GM21825 (cell line): Measurements from ENCODE around the gene CDH13.

Experiments
- ATAC-seq: cut with Tn5 transposase; IDR thresholded peaks from one replicate; pipeline ENCODE4 v1.9.1; 2021; ENCODE audit warnings: mild to moderate bottlenecking, moderate library complexity; ENCODE audit not compliant: unreplicated experiment

The CDH13 gene

DNA sequence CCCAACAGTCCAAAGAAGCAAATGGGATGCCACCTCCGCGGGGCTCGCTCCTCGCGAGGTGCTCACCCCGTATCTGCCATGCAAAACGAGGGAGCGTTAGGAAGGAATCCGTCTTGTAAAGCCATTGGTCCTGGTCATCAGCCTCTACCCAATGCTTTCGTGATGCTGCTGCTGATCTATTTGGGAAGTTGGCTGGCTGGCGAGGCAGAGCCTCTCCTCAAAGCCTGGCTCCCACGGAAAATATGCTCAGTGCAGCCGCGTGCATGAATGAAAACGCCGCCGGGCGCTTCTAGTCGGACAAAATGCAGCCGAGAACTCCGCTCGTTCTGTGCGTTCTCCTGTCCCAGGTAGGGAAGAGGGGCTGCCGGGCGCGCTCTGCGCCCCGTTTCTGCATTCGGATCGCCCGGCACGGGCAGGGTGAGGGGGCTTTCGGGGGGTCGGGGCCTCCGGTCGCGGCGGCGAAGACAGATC lies at the start of gene CDH13:
CDH13 (plus strand) TSS at position 179 of the 471 bp plus-strand sequence.
- no peak for ATAC-seq

DNA sequence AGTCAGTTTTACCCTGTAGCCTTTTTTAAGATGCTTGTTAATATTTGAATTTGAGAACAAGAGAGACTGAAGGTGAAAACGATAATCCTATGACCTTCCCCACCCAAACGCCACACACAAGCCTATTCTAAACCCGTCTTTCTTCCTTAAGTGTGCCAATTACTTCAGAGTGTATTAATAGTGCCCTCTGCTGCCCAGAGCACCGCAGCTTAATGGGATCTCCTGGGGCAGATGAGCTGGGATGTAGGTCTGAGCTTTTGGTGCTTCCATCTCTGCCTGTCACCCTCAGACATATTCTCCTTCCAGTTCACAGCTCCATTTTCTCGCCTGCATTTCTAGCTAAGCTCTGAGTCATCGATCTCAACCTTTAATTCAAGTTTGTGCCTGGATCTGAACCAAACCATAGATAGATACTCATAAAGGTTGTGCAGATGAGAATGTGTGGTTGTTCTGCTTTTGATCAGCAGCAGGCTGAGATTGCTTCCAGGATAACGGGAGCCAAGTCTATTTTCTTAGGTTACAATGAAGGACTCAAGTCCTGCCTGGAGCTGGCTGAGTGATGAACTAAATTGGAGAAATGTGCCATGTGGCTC lies 46.4 kb upstream of the CDH13 start:
- ATAC-seq: no peak

DNA sequence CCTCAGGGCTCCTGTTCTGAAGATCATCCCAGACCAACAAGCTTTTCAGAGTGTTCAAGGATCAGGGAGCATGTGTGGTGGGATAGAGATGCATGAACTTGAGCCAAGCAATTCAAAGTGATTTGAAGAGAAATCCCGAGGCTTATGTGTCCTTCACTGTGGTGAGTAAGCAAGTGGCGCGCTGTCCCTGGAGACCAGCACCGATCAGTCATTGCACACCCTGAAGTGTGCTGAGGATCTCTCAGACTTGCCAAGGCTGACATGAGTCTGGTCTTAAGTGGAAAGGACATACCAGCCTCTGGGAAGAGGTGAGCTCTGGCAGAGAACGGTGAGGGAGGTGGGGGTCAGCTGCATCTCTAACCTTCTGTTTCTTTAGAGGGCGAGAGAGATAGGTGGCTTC lies 43.8 kb upstream of the CDH13 start:
- no peak for ATAC-seq

DNA sequence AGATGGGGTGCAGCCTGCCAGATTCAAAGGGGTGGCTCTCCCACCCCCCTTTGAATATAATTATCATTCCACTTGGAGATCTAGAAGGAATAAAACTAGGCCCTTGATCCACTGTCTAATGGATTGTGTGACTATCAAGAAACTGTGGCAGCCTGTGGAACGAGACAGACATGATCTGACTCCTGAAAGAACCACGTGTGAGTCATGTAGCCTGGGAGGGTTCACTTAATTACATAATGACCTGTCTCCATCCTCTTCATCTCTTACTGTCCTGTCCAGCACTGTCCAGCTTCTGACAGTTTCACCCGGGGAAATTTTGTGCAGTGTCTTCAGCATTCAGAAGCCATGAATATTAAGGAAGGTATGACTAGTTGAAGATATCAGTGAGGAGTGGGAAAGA lies 43.3 kb upstream of the CDH13 start:
- ATAC-seq: no peak

DNA sequence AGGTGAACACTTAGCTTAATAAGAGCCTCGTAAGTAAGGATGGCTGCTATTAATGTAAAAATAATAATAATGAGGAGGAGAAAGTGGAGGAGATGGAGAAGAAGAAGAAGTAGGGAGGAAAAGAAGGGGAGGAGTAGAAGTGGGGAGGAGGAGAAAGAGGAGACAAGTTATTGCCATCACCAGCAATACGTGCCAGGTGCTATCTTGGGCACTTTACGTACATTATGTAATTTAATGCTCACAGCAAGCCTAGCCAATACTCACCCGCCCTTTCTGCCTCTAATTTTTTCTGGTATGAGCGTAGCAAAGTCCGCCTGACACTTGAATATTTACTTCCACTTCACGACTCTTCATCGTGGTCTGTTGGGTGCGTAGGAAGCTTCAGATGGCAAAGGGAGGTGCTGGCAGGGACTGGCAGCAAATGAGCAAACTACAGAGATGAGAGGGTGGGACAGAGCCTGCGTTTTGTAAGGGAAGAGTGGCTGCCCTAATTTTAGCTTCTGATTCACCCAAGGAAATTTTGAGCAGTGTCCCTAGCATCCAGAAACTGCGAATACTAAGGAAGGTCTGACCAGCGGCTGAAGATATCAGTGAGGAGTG lies 42.1 kb upstream of the CDH13 start:
- no peak for ATAC-seq

DNA sequence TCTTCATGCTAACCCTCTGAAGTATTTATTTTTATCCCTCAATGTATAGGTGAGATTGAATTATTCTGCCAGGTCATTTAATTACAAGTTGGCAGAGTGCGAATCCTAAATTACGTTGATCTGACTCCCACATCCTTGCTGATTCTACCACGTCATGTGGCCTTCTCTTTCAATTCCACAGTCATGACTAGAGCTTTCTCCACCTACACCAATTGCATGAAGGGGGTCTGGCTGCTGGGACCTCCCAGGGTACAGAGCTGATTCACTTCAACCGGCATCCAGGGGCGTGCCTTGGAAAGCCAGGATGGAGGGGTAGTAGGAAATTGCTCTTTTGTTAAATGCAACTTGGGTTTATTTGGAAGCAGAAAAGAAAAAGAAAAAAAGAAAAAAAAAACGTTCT lies 41.1 kb upstream of the CDH13 start:
- ATAC-seq: no peak

DNA sequence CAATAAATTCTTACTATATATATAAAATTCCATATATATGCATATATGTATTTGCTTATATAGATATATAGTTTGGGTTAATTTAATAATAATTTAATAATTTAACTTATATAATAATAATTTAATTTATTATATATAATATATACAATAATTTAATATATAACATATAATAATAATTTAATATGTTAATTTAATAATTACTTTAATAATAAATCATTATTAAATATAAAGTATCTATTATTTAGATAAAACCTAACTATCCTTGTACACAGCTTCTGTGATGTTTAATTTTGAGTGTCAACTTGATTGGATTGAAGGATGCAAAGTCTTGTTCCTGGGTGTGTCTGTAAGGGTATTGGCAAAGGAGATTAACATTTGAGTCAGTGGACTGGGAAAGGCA lies 40.6 kb upstream of the CDH13 start:
- ATAC-seq: no peak

DNA sequence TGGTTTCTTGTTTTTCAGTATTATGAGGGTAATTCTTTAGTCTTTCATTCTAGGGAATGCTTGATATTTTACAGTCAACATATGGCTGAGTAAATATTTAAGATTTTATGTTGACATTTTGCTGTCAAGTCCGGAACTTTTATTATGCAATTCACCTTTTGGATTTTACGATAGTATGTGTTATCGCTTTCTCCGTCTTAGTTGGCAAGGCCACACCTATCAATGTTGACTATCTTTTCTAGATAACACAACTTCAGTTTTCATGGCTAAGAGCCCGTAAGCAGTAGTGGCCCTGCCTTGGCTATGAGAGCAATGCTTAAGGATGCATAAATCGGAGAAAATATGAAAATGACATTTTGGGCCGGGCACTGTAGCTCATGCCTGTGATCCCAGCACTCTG lies 39.5 kb upstream of the CDH13 start:
- no peak for ATAC-seq

DNA sequence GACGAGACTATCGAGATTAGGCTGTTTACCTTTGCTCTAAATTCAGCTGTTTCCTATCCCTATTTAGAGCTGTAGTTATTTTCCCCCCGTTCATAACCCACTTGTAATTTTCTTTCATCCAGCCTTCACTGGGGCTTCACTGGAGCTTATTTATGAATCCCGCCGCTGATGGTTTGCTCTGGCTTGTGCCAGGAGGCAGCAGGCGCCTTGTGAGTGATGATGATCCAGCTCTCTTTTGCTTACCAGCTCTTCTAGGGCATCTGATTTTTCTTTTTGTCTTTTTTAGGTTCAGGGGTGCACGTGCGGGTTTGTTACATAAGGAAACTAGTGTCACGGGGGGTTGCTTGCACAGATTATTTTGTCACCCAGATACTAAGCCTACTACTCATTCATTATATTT lies 37.4 kb upstream of the CDH13 start:
- no peak for ATAC-seq

DNA sequence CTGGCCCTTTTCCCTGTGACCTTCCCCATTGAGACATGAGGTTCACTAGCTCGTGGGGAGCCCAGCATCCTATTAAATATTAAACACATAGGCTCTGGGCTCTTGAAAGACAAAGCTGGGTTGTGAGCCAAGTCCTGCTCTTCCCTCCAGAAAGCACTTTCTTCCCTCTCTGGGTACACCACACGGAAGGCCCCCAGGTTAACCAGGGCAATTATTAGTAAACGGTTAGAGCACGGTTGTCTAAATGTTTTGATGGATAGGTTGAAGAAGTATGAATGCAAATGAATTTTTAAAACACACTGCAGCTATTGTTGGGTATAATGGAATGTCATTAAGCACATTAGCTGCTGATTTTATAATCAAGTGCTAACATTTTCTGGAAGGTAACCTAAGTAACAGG lies 32.7 kb upstream of the CDH13 start:
- ATAC-seq: no peak

DNA sequence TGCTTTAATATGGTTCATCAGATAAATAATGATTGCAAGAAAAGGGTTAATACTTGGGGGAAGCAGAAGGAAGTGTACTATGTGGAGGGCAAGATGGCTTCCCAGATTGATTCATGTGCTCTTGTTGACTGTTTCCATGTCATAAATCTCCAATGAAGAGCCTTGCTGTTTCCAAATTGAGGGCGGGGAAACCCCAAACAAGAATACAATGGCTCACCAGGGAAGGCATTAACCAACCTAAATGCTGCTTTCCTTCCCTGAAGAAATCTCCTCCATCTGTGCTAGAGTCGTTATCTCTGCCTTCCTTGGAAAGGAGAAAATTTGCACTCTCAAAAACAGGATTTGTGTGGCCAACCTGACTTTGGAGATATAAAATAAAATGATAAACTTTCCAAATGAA lies 28.0 kb upstream of the CDH13 start:
- ATAC-seq: no peak

DNA sequence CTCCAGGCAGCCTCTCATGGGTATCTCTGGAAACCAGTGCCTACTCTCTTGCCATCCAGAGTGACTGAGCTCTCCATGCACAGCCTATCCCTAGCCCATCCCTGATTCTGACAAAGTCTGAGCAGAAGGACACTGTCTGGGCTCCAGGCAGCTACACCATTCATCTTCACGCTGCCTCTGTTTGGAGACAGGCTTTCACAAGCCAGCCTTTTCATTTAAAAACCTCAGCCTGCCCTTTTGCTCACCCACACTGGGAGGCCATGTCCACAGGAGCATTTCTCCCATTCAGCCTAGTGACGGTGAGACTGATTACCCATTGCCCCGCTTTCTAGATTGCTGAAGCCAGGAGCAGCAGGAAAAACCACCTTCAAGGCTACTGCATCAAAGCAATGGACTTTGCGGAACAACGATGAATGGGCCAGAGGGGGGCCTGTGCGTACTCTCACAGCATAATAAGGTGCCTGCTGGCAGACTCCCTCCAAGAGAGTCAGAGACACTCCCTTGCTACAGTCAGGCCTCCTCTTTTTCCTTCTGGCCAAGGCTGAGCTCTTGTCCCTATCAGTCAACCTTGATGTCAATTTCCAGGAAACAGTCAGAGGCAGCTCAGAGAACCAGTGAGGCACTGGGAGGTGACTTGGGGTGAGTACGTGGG lies 24.7 kb upstream of the CDH13 start:
- no peak for ATAC-seq

DNA sequence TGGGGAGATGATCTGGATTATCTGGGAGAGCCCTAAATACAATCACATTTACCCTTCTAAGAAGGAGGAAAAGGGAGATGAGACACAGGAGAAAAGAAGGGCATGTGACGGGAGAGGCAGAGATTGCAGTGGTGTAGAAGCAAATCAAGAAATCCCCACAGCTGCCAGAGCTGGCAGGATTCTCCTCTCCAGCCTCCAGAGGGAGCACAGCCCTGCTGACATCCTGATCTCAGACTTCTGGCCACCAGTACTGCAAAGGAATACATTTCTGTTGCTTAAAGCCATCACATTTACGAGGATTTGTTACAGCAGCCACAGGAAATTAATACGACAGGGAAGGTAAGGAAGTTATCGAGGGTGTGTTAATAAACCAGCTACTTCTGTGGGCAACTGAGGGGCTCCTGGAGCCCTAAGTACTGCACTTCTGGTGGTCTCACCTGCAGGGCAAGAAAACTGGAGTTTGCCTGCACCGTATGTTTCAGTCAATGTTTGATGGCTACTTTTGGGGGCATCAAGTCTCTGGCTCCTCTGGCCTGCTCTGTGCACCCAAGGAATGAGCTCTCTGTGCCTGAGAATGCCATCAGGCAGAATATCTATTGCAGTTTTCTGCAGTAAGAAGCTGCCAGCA lies 22.9 kb upstream of the CDH13 start:
- ATAC-seq: no peak

DNA sequence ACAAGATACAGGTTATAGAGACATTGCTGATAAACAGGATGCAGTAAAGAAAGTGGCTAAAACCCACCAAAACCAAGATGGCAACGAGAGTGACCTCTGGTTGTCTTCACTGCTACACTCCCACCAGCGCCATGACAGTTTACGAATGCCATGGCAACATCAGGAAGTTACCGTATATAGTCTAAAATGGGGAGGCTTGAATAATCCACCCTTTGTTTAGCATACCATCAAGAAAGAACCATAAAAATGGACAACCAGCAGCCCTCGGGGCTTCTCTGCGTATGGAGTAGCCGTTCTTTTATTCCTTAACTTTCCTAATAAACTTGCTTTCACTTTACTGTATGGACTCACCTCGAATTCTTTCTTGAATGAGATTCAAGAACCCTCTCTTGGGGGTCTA lies 21.7 kb upstream of the CDH13 start:
- ATAC-seq: no peak

DNA sequence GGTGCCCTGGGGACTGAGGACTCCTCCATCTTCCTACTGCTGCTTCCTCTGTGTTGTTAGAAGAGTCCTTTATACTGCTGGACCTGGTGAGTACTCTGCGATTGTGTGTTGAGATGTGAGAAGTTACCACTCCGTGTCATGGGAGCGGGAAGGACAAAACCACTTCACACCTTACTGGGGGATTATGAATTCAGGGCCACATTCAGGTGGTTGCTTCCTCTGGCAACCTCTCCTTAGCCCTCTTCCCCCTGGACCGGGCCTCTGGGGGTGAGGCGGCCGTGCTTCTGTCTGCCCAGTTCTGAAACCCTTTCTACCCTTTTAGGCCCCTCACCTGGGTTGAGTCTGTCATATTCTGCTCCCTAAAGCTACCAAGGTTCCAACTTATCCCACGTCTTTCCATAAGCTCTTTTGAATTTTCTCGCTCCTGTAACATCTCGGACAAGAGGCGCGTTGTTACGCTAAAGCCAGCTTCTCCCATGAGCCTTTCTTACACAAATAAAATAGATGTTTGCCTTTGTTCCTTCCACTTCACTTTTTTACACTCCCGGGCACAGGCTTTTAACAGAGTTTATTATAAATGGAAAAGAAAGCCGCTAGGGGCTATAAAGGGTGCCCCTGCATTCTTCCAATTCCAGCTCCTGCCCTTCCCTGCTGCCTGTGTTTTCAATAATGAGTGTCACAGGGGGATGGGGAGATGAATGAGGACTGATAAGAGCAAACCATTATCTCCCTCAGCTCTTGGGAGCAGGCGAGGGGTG lies 20.7 kb upstream of the CDH13 start:
- ATAC-seq: no peak

DNA sequence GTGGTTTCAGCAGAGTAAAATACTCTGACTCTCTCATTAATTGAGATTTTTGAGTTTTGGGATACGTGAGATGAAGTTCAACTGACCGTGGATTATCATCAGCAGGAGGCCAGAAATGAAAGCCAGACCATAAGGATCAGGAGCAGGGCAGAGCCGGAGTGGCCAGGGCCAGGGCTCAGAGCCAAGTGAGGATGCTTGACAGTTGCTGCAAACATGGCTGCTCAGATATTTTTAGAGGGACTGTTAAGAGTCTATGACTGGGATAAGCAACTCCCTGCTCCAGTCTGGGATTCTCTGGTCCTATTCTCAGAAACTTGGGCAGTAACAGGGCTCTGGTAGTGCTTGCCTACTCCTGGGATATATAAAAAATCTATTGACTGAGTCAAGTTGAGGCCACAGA lies 17.6 kb upstream of the CDH13 start:
- ATAC-seq: no peak

DNA sequence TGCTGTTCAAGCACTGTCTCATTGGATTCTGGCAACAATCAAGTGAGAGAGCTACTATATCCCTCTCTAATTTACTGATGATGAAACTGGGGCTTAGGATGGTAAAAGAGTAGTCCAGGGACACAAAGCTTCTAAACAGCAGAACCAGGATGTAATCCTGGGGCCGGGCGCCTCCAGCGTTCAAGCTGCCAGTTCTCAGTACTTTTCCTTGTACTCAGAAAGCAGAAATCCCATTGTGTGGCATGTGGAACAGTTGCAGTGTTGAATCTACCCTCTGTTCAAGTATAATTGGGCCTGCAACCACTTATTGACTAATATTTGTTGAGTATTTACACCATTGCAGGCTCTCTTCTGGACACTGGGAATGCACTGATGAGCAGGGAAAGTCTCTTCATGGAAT lies 14.5 kb upstream of the CDH13 start:
- no peak for ATAC-seq

DNA sequence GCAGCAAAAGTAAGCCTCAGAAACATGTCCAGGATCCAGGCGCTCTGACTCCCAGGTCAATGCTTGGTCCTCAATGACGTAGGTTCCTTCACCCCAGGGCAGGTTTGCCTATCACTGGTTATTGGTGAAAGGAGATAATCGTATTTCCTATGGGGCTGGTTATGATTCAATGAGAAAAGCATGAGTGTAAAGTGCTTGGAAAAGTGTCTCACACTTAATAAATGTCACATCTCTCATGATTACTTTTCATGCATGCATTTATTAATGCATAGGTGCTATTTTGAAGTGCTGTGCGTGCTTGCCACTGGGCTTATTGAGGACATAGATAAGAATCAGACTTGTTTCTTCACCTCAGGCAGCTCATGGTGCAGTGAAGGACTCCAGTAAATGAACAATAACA lies 10.4 kb upstream of the CDH13 start:
- ATAC-seq: no peak

DNA sequence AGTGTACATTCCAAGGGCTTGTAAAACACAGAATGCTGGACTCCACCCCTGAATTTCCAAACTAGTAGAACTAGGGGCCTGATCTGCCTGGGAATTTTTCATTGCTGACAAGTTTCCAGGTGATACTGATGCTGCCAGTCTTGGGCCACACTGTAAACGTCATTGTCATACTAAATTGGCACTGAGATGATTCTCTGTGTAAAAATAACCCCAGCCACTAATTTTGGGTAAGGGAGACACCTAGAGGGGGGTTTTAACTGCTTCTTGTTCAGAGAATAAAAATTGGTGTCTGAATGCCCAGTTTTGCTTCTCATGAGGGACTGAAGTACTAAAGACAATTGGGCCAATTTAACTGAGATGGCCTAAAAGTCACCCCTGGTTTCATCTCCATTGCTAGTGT lies 5.0 kb upstream of the CDH13 start:
- no peak for ATAC-seq

DNA sequence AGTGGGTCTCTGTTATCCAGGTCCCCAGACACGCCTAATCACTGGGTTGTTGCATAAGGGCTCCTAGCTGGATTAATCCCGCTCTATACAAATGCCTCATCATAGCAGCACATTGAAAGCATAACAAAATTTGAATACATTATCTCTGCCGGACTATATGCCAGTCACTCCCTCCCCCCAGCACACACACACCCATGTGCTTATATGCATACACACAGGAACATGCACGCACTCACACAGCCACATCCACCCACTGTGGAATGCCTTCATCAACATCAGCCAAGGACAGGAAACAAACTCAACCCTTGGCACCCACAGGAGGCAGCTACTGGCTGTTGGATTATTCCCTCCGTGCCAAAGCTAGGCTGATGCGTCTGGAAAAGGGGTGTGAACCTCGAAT lies 3.5 kb upstream of the CDH13 start:
- no peak for ATAC-seq
